Measurements from ENCODE around the gene ZCCHC12. TPM values are rescaled to one million over a fixed set of nuclear protein-coding genes. Genes with fewer than 3 reads are reported as not detected.

Gene ZCCHC12
- not detected in 2 replicates for total RNA-seq

GRCh38 chrX:118823263-118824172, at the start of gene ZCCHC12:
Gene ZCCHC12, plus strand, starts transcription at chrX:118823824. Its CDS starts 1,421 bp downstream, at chrX:118825245.

Other genes starting within 250 kb of the ZCCHC12 start
- gene IL13RA1, start 96.2 kb upstream of the ZCCHC12 start, total RNA-seq: 29.2 and 29.6 TPM in 2 replicates
- gene LONRF3, start 150.8 kb downstream of the ZCCHC12 start, total RNA-seq: 0.21 and 1.7 TPM in 2 replicates
- not detected in 2 replicates for gene CT47C1, start 249.2 kb downstream of the ZCCHC12 start, total RNA-seq

Data from tracheal epithelial cell (primary cell).